ENCODE data around the gene TUBB1. TPM values are rescaled to one million over a fixed set of nuclear protein-coding genes. Genes with fewer than 3 reads are reported as not detected.

The TUBB1 gene
- total RNA-seq: not detected in 2 replicates

GRCh38 chr20:59019217-59019616, at the start of gene TUBB1:
TSS of gene TUBB1 (plus strand) at chr20:59019429. CDS start at chr20:59019523, 94 bp downstream.

GRCh38 chr20:58980711-58981627, 38.3 kb upstream of the TUBB1 start, which contains the start of gene NELFCD:
TSS of gene NELFCD (plus strand) at chr20:58981256. CDS start at chr20:58981310, 54 bp downstream.

GRCh38 chr20:59006864-59007664, 12.2 kb upstream of the TUBB1 start, which contains the start of gene CTSZ:
TSS of gene CTSZ (minus strand) at chr20:59007254. CDS start at chr20:59007128, 126 bp downstream.

GRCh38 chr20:59032023-59032712, 12.9 kb downstream of the TUBB1 start, which contains the start of gene ATP5F1E:
TSS of gene ATP5F1E (minus strand) at chr20:59032335. CDS start at chr20:59032251, 84 bp downstream.

GRCh38 chr20:59042151-59042795, 23.0 kb downstream of the TUBB1 start, which contains the start of gene PRELID3B:
TSS of gene PRELID3B (minus strand) at chr20:59042786. CDS start at chr20:59042730, 56 bp downstream.

Other genes with a start within 250 kb of the TUBB1 start
- gene GNAS-AS1, start 168.5 kb upstream of the TUBB1 start, total RNA-seq: 1.2 and 1.3 TPM in 2 replicates
- 497 and 565 TPM in 2 replicates for gene GNAS, start 166.7 kb upstream of the TUBB1 start, total RNA-seq
- gene NELFCD, start 38.2 kb upstream of the TUBB1 start, total RNA-seq: 57.6 and 67.2 TPM in 2 replicates
- gene CTSZ, start 12.2 kb upstream of the TUBB1 start, total RNA-seq: 136 and 168 TPM in 2 replicates
- gene ATP5F1E, start 12.9 kb downstream of the TUBB1 start, total RNA-seq: 23.2 and 27.6 TPM in 2 replicates
- 64.7 and 70.0 TPM in 2 replicates for gene PRELID3B, start 23.4 kb downstream of the TUBB1 start, total RNA-seq
- gene ZNF831, start 144.4 kb downstream of the TUBB1 start, total RNA-seq: not detected in 2 replicates